NCI-H146 (cell line): ENCODE measurements around the gene KCNJ1.

Source experiments
- DNase-seq: peaks from one replicate; lab custom pipeline; 2025; lab: John Stamatoyannopoulos, UW

KCNJ1 gene

GRCh38 chr11:128848815-128849455, 18.2 kb downstream of the KCNJ1 start:
- DNase-seq: peak; percentile 18

- DNase-seq: no peak
Measured at GRCh38 chr11:128846985-128847384, 20.1 kb downstream of the KCNJ1 start.

GRCh38 chr11:128845334-128845780, 21.7 kb downstream of the KCNJ1 start:
- no peak for DNase-seq

- DNase-seq: no peak
Measured at GRCh38 chr11:128843198-128843785, 23.8 kb downstream of the KCNJ1 start.

- no peak for DNase-seq
Measured at GRCh38 chr11:128841461-128842072, 25.5 kb downstream of the KCNJ1 start.

GRCh38 chr11:128840783-128841182, 26.3 kb downstream of the KCNJ1 start:
- DNase-seq: no peak

GRCh38 chr11:128840137-128840536, 27.0 kb downstream of the KCNJ1 start:
- no peak for DNase-seq

- DNase-seq: no peak
Measured at GRCh38 chr11:128839081-128839480, 28.0 kb downstream of the KCNJ1 start.

- DNase-seq: no peak
Measured at GRCh38 chr11:128837627-128838026, 29.5 kb downstream of the KCNJ1 start.

GRCh38 chr11:128835741-128836430, 31.2 kb downstream of the KCNJ1 start:
- no peak for DNase-seq

GRCh38 chr11:128834157-128834556, 32.9 kb downstream of the KCNJ1 start:
- no peak for DNase-seq

GRCh38 chr11:128832121-128832497, 35.0 kb downstream of the KCNJ1 start:
- no peak for DNase-seq

- DNase-seq: peak; percentile 63
Measured at GRCh38 chr11:128831174-128832120, 35.6 kb downstream of the KCNJ1 start.

- no peak for DNase-seq
Measured at GRCh38 chr11:128830290-128831173, 36.6 kb downstream of the KCNJ1 start.

GRCh38 chr11:128828350-128828749, 38.7 kb downstream of the KCNJ1 start:
- no peak for DNase-seq

GRCh38 chr11:128827191-128827893, 39.8 kb downstream of the KCNJ1 start:
- DNase-seq: no peak

GRCh38 chr11:128825050-128825784, 41.9 kb downstream of the KCNJ1 start:
- DNase-seq: no peak

GRCh38 chr11:128824191-128825049, 42.7 kb downstream of the KCNJ1 start:
- DNase-seq: no peak
